ENCODE results near the gene SFSWAP. TPM values are rescaled to one million over a fixed set of nuclear protein-coding genes. Genes with fewer than 3 reads are reported as not detected.
A peak's percentile ranks its signal among the peaks of the same experiment; 100 is the strongest.
"Not testable (repeated sequence)": the region's sequence is repeated elsewhere in the genome, so short reads cannot be mapped to it uniquely, and the experiment has no call there.

Gene SFSWAP
- polyA plus RNA-seq (ENCODE audit: insufficient read length in 4 of 4) = 10 to 100 TPM; 38.6 to 67.9 (median 47.9) TPM

DNA sequence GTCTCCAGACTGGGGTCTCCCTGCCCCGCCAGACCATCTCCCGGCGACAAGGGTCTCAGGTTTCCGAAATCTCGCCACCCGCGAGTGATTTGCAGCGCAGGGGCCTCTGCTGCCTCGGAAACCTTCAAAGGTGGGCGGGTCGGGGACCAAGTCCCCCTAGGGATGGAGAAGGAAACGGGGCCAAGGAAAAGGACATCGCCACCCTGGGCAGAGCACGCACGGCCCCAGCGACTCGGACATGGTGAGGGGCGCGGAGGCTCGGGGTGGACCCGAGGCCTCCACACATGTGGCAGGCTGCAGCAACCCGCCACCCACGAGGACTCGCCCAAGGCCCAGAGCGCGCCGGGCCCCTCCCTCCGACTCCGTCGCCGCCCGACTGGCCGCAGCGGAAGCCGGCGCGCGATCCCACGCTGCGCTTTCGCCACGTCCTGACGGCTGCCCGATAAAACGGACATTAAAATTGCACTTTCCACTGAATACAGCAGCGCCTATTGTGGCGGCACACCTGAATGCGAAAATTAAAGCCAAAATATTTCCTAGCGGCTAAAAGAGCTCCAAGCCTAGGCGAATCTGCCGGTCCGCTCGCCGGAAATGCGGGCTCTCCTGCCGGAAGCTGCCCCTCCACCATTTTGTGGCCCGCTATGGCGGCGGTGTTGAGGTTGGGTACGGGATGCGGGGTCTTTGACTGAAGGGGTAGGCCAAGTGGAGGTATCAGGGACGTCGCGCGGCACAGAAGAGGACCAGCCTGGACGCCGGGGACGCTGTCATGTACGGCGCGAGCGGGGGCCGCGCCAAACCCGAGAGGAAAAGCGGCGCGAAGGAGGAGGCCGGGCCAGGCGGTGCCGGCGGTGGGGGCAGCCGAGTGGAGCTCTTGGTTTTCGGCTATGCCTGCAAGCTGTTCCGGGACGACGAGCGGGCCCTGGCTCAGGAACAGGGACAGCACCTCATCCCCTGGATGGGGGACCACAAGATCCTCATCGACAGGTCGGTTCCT lies at the start of gene SFSWAP:
SFSWAP (plus strand) TSS at position 627 of the 994 bp plus-strand sequence; CDS start at position 767, 140 bp downstream.
- peak; percentile 62 to 94 (median 76) for DNase-seq (ENCODE audit: low read depth in 4 of 4, low spot score in 2 of 4)

DNA sequence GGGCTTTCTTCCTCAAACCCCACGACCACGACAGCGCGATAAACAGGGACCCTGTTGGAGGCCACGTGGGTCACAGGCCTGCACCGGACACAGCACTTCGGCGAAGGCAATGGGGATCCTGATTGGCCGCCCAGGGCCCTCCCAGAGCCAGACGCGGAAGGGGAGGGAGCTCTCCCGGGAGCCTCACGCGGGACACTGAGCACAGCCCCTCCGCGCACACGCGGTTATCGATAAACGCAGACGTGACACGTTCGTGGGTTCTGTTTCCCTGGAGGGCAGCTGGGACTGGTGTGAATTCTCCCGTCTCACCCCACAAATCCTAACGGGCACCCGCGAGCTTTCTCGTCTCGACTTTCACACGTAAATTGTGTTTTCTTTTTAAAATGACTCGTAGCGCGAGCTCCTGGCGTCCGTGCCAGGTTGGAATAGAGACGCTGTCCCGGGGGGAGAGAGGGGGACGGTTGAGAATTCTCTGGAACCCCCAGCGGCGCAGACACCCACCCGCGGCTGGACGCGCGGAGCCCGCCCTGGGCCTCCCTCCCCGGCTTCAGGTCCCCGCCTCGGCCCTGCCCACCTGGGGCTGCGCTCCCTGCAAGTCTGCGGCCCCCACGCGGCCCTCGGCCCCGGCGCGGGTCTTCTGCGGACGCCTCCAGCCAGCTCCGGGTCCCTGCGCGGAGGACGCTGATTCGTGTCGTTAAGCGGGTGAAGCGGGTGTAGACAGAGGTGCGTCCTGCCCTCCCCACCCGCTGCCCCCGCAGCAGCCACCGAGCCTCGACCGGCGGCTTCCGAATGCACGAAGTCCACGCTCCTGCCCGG lies 49.5 kb upstream of the SFSWAP start:
- DNase-seq (ENCODE audit: low read depth in 4 of 4, low spot score in 2 of 4) = not testable (repeated sequence)

DNA sequence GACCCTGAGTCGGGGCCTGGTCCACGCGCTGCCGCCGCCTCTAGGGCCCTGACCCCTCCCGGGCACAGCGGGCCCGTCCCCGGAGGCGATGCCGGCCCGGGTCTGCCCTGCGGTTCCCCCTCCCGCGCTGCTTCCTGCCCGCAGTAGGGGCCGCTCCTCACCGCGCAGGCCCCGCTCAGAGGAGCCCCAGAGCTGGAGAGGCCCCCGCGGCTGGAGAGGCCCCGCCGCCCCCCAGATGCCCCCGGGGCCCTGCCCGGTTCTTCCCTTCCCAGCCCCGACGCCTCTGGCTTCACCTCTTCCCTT lies 49.0 kb upstream of the SFSWAP start:
- not testable (repeated sequence) for DNase-seq (ENCODE audit: low read depth in 4 of 4, low spot score in 2 of 4)

- not testable (repeated sequence) for DNase-seq (ENCODE audit: low read depth in 4 of 4, low spot score in 2 of 4)
These were observed 48.5 kb upstream of the SFSWAP start for GRCh38 chr12:131662346-131662745.

DNA sequence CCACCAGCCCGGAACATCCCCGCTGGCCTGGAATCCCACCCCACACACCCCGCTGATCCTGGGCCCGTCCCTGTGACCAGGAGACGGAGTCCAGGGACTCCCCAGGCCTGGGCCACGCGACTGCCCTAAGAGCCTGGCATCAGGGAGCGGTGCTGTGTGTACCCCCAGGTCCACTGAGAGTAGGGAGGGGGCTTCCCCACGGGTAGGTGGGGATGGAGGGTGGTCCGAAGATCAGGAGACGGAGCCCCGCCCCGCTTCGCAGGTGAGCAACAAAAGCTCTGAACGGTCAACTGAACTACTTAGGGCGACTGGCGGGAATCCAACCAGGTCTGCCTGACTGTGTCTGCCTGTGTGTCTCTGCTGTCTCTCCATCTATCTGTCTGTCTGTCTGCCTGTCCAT lies 45.2 kb upstream of the SFSWAP start:
- DNase-seq (ENCODE audit: low read depth in 4 of 4, low spot score in 2 of 4) = not testable (repeated sequence)

DNA sequence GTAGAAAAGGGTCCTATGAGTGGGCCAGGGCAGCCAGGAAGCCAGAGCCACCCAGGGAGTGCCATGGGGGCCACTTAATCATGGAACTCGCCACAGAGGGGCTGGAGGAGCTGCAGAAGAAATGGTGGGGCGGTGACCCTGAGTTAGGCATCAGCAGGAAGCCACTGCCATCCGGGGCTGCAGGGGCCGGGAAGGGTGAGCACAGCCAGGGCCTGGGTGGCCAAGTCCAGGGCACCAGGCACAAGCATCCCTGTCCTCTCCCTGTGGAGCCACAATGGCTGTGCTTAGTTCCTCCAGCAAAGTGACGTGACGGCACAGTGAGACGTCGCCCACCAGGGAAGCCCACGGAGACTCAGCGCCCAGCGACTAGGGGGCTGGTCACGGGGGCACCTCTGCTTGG lies 44.4 kb upstream of the SFSWAP start:
- not testable (repeated sequence) for DNase-seq (ENCODE audit: low read depth in 4 of 4, low spot score in 2 of 4)

- not testable (repeated sequence) for DNase-seq (ENCODE audit: low read depth in 4 of 4, low spot score in 2 of 4)
These were observed 43.8 kb upstream of the SFSWAP start for GRCh38 chr12:131666978-131667601.

GRCh38 chr12:131671276-131671675 lies 39.6 kb upstream of the SFSWAP start:
- DNase-seq (ENCODE audit: low read depth in 4 of 4, low spot score in 2 of 4) = no peak

DNA sequence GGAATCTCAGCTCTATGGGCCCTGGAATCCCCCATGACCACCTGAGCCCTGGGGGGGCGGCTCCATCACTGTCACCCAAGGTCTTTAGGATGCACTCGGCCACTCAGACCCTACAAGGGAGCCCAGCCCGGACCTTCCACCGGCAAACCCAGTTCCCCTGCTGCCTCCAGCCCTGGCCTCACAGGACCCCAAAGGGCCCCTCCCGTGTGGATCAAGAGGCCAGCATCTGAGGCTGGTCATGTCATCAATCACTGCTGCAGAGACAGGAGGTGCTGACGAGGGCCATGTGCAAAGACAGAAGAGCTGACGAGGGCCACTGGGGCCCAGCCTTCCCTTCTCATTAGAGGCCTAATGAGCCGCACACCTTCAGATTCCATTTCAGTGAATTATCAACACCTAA lies 39.0 kb upstream of the SFSWAP start:
- DNase-seq (ENCODE audit: low read depth in 4 of 4, low spot score in 2 of 4) = no peak

DNA sequence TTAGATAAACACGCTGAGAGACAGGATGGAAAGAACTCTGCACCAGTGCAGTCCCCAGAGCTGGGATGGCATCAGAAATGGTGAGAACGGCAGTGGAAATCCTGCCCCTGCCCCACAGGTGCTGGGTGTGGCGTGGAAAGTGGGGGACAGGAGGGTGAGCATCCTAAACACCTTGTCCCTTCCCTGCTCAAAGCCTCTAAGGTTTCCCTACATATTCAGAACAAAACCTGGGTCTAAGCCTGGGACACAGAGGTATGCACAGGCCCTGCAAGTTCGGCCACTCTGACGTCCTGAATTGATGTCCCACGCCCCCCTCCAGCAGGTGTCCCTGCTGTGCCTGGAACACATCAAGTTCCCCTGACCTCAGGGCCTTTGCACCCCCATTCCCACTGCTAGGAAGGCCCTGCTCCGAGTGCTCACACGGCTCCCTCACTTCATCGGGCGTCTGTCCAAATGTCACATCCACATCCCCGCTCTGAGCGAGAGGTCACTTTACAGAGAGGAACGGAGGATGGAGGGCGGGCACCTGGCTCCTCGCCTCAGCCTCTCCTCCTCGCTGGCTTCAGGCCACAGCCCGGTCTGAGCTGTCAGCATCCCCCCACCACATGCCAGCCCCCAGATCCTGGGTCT lies 38.5 kb upstream of the SFSWAP start:
- no peak for DNase-seq (ENCODE audit: low read depth in 4 of 4, low spot score in 2 of 4)

DNA sequence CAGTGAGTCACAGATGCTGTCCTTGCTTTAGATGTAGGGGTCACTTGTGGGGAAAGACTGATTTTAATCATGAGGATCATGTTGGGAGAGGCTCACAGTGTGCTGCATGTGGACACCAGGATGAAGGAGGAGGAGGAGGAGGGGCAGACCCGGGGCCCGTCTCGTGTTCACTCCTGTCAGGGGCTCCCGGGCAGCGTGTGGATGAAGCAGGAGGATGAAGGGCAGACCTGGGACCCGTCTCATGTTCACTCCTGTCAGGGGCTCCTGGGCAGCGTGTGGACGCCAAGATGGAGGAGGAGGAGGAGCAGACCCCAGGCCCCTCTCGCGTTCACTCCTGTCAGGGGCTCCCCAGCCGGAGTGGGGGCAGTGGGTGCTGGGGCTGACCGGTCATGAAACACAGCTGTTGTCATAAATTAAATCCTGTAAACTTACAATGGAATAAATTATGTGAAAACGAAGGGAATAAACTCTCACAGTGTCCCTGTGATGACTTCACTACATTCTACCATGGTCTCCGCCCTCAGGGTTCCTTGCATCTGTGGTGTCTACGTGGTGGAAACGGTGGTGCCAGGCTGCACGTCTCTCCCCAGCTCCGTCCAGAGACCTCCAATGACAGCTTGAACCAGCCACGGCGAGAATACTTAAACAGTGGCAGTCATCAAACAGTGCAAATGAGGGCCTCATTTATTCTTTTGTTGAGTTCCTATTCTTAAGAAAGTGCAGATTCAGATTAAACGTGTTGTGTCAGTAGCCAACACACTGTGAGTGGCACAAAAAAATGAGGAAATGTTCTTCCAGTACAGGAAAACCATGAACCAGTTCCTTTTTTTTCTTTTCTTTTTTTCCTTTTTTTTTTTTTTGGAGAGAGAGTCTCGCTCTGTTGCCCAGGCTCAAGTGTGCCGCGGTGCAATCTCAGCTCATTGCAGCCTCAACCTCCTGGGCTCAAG lies 37.7 kb upstream of the SFSWAP start:
- no peak for DNase-seq (ENCODE audit: low read depth in 4 of 4, low spot score in 2 of 4)

DNA sequence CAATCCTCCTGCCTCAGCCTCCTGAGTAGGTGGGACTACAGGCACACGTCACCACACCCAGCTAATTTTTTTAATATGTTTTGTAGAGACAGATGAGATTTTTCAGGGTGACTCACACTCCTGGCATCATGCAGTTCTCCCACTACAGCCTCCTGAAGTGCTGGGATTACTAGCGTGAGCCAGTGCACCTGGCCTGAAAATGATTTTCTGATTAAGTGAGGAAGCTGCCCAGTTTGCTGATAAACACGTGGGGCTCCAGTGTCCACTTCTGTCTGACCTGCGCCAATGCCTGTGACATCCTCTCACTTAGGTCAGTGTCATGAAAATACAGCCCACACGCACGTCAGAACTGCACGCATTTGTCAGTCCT lies 37.0 kb upstream of the SFSWAP start:
- DNase-seq (ENCODE audit: low read depth in 4 of 4, low spot score in 2 of 4) = no peak

- no peak for DNase-seq (ENCODE audit: low read depth in 4 of 4, low spot score in 2 of 4)
These were observed 36.5 kb upstream of the SFSWAP start for GRCh38 chr12:131674373-131674772.

GRCh38 chr12:131675126-131676080 lies 35.5 kb upstream of the SFSWAP start:
- no peak for DNase-seq (ENCODE audit: low read depth in 4 of 4, low spot score in 2 of 4)

DNA sequence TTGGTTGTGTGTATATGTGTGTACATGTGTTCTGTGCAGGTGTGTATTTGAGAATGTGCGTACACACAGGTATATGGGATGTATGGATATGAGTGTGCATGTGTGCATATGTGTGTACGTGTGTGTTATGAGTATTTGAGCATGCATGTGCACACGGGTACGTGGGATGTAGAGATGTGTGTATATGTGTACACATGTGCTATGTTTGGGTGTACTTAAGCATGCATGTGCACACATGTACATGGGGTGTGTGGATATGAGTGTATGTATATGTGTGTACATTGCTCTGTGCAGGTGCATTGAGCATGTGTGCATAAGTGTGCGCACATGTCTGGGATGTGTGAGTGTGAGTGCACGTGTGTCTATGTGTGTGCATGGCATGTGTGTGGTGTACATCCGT lies 34.3 kb upstream of the SFSWAP start:
- DNase-seq (ENCODE audit: low read depth in 4 of 4, low spot score in 2 of 4) = no peak

DNA sequence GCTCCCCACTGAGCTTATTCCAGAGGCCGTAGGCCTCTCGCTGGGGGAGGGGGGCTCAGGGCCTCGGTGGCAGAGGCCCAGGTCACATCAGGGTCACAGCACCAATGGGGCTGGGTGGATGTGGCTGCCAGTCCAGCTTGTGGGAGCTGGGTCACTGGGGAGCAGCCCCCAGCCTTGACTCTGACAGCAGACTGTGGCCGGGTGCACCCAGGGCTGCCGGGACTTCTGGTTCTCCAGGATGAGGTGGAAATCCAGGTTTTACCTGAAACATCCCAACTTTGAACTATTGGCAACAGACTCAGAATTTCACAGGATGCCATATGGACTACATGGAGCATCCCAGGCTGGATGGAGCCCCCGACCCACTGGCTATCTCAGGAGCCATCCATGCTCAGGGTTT lies 33.8 kb upstream of the SFSWAP start:
- not testable (repeated sequence) for DNase-seq (ENCODE audit: low read depth in 4 of 4, low spot score in 2 of 4)

DNA sequence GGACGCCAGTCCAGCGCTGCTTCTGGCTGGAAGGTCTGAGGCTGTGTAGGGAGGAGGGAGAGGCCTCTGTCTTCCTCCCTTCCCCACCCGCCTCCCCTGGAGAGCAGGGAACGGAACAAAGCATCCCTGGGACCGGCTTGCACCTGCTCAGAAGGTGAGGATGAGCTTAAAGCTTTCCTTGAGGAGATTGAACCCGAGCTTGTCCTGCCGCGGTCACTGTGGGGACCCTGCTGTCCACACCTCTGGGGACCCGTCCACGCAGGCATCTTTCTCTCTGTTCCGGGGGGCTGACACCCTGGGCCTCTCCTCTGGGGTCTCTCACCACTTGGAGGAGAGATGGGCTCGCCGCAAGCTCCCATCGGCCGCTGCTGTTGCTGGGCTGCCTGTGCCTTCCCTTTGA lies 33.2 kb upstream of the SFSWAP start:
- DNase-seq (ENCODE audit: low read depth in 4 of 4, low spot score in 2 of 4) = no peak
